ENCODE results near the gene COMMD4. TPM values are rescaled to one million over a fixed set of nuclear protein-coding genes. Genes with fewer than 3 reads are reported as not detected.
"Not testable (repeated sequence)": the region's sequence is repeated elsewhere in the genome, so short reads cannot be mapped to it uniquely, and the experiment has no call there.

The COMMD4 gene
- polyA plus RNA-seq, 1 of the 3 experiments (the other 2 are of a cell fraction): 223 TPM

- Histone ChIP-seq H3F3A (replicated peaks; ENCODE audit: insufficient read depth) (no peaks in the 10 kb centered on the region), H3K27me3 (ENCODE audit: insufficient read depth) (no peaks in the 10 kb centered on the region), H4K20me1 (ENCODE audit: insufficient read depth) (no peaks in the 10 kb centered on the region), H3K79me2 (ENCODE audit: insufficient read depth) (no peaks in the 10 kb centered on the region), H3K4me1 (ENCODE audit: control insufficient read depth in 1 of 2, insufficient read depth in 2 of 2, low read depth in 1 of 2, low read length in 1 of 2) (no peaks in the 10 kb centered on the region), H3K9me3 (no peaks in the 10 kb centered on the region), H2AFZ (ENCODE audit: low read depth) (no peak overlapping the region), H3K4me2 (no peak overlapping the region), H3K27ac (ENCODE audit: low read depth in 2 of 2, low read length in 1 of 2) (no peak overlapping the region), H3K9ac (no peak overlapping the region), H3K36me3 (replicated peaks in 1 of 2; ENCODE audit: control insufficient read depth in 1 of 2, insufficient read depth in 2 of 2, low read length in 1 of 2) (no peaks in the 10 kb centered on the region), H3K9me2 (no peaks in the 10 kb centered on the region), H3K4me3 (ENCODE audit: low read depth in 2 of 2, low read length in 1 of 2) (no peak overlapping the region)
- no peak for DNase-seq
- CTCF ChIA-PET: no interaction called here
- POLR2A ChIA-PET: no interaction called here
- WGBS (ENCODE audit: low lambda C conversion rate): 83% methylated on average over 2 of the region's 2 CpGs
- TF ChIP-seq IRF3 (IDR thresholded peaks at IDR 0.05; ENCODE audit: low read depth, low read length) (no peak), FOXJ3 (CRISPR knock-in tag; IDR thresholded peaks at IDR 0.05) (no peak), REST (IDR thresholded peaks at IDR 0.05; ENCODE audit: low read depth, low read length) (no peak), FOSL2 (IDR thresholded peaks at IDR 0.05; ENCODE audit: borderline replicate concordance, low read depth) (no peak), RXRA (IDR thresholded peaks at IDR 0.05; ENCODE audit: borderline replicate concordance, low read depth) (no peak), EZH2phosphoT487 (IDR thresholded peaks at IDR 0.05; ENCODE audit: borderline replicate concordance, low read depth) (no peak), TEAD4 (IDR thresholded peaks at IDR 0.05; ENCODE audit: borderline replicate concordance, insufficient read depth) (no peak), MEF2A (IDR thresholded peaks at IDR 0.05; ENCODE audit: borderline replicate concordance, low read depth) (no peak), YY1 (IDR thresholded peaks at IDR 0.05; ENCODE audit: low read depth) (no peak), TCF12 (IDR thresholded peaks at IDR 0.05) (no peak), MAX (IDR thresholded peaks at IDR 0.05; ENCODE audit: low read depth) (no peak), FOXM1 (IDR thresholded peaks at IDR 0.05; ENCODE audit: low read depth) (no peak)
Observed at GRCh38 chr15:75329571-75329970, 6.3 kb upstream of the COMMD4 start.

GRCh38 chr15:75332093-75332492 lies 3.8 kb upstream of the COMMD4 start:
- 54% methylated on average over 7 of the region's 7 CpGs for WGBS (ENCODE audit: low lambda C conversion rate)
- POLR2A ChIA-PET; H3K36me3 ChIP-seq (replicated peaks in 1 of 2; ENCODE audit: control insufficient read depth in 1 of 2, insufficient read depth in 2 of 2, low read length in 1 of 2): not testable (repeated sequence)

GRCh38 chr15:75333654-75334419 lies 2.0 kb upstream of the COMMD4 start:
- 91% methylated on average over 15 of the region's 15 CpGs for WGBS (ENCODE audit: low lambda C conversion rate)
- H3K4me2 ChIP-seq; DNase-seq; H3K4me1 ChIP-seq (ENCODE audit: control insufficient read depth in 1 of 2, insufficient read depth in 2 of 2, low read depth in 1 of 2, low read length in 1 of 2); H3K27me3 ChIP-seq (ENCODE audit: insufficient read depth); H2AFZ ChIP-seq (ENCODE audit: low read depth); H3K36me3 ChIP-seq (replicated peaks in 1 of 2; ENCODE audit: control insufficient read depth in 1 of 2, insufficient read depth in 2 of 2, low read length in 1 of 2); H3K9me2 ChIP-seq; H3K27ac ChIP-seq (ENCODE audit: low read depth in 2 of 2, low read length in 1 of 2); H3K9ac ChIP-seq; H3K4me3 ChIP-seq (ENCODE audit: low read depth in 2 of 2, low read length in 1 of 2); H4K20me1 ChIP-seq (ENCODE audit: insufficient read depth); H3F3A ChIP-seq (replicated peaks; ENCODE audit: insufficient read depth); H3K9me3 ChIP-seq; POLR2A ChIA-PET: not testable (repeated sequence)
- CTCF ChIA-PET: interaction anchor here (1.7 to 1.8 kb wide), 2 partner anchors 15 to 34 kb away, joined by 4 read pairs; no protein-coding TSS in a partner anchor
- peaks cover 17% of the 10 kb centered on the region for H3K79me2 ChIP-seq (ENCODE audit: insufficient read depth)

More at GRCh38 chr15:75332093-75332492, 3.8 kb upstream of the COMMD4 start:
- H3K9ac ChIP-seq; H3F3A ChIP-seq (replicated peaks; ENCODE audit: insufficient read depth); H3K9me3 ChIP-seq; H4K20me1 ChIP-seq (ENCODE audit: insufficient read depth); H3K27me3 ChIP-seq (ENCODE audit: insufficient read depth); DNase-seq; CTCF ChIA-PET; H3K4me1 ChIP-seq (ENCODE audit: control insufficient read depth in 1 of 2, insufficient read depth in 2 of 2, low read depth in 1 of 2, low read length in 1 of 2); H2AFZ ChIP-seq (ENCODE audit: low read depth); H3K4me3 ChIP-seq (ENCODE audit: low read depth in 2 of 2, low read length in 1 of 2); H3K9me2 ChIP-seq; H3K27ac ChIP-seq (ENCODE audit: low read depth in 2 of 2, low read length in 1 of 2); H3K4me2 ChIP-seq: not testable (repeated sequence)
- peaks cover 14% of the 10 kb centered on the region for H3K79me2 ChIP-seq (ENCODE audit: insufficient read depth)

Data from SK-N-SH (cell line).